Motor neuron (in vitro differentiated cells): ENCODE measurements around the gene KCNQ2. TPM values are rescaled to one million over a fixed set of nuclear protein-coding genes. Genes with fewer than 3 reads are reported as not detected.
A peak's percentile ranks its signal among the peaks of the same experiment; 100 is the strongest.

Experiments used
- ATAC-seq, 8 experiments: fragments of 200-7000 bp; cut with Tn5 transposase; replicated peaks in 6 of 8; 2 replicates each; pipeline ENCODE4 v1.8.0; 2021; ENCODE audit warnings: mild to moderate bottlenecking in 8 of 8, moderate library complexity in 8 of 8
- H3K27ac ChIP-seq, 2 donors: fragments of 250-450 bp; sonication (Bioruptor Pico); 2 replicates each; pipeline ENCODE4 v1.9.0; 2021; ENCODE audit warnings: antibody characterized with exemption in 2 of 2, mild to moderate bottlenecking in 2 of 2, moderate library complexity in 1 of 2
- H3K4me1 ChIP-seq, 2 donors: fragments of 250-450 bp; sonication (Bioruptor Pico); replicated peaks in 1 of 2; 2 replicates each; pipeline ENCODE4 v1.6.1; 2021; ENCODE audit warnings: antibody characterized with exemption in 2 of 2, mild to moderate bottlenecking in 2 of 2, moderate library complexity in 1 of 2
- H3K4me3 ChIP-seq, 5 donors: fragments of 250-450 bp; sonication (Bioruptor Pico); 2 replicates each; pipeline ENCODE4 v1.9.0; 2021; ENCODE audit warnings: antibody characterized with exemption in 5 of 5, mild to moderate bottlenecking in 5 of 5, moderate library complexity in 4 of 5
- WGBS, 10 experiments: fragments of 450-650 bp; shearing (Covaris generic); methylation state at CpG; one replicate each; pipeline ENCODE4 v1.0.0; 2022; 5-methylcytosine and 5-hydroxymethylcytosine counted together
- in situ Hi-C, 9 experiments: fragments of 400-800 bp; cut with MboI; loops; one replicate each; pipeline ENCODE4 v1.15.0; 2021; ENCODE audit warnings: low sequenced_read_pairs in 9 of 9, low pct_unique_long_range_greater_than_20kb in 2 of 9; ENCODE audit not compliant: unreplicated experiment in 9 of 9
- total RNA-seq, 8 experiments: library from RNA; unstranded; fragments of 300-600 nt; gene quantifications; 2 replicates each; pipeline versions ENCODE4 v1.2.3 to v1.2.4, GENCODE V29; 2022

Gene KCNQ2
- total RNA-seq, 8 experiments from 2014 or later, result 0.18 to 124 (median 58.4) TPM

DNA sequence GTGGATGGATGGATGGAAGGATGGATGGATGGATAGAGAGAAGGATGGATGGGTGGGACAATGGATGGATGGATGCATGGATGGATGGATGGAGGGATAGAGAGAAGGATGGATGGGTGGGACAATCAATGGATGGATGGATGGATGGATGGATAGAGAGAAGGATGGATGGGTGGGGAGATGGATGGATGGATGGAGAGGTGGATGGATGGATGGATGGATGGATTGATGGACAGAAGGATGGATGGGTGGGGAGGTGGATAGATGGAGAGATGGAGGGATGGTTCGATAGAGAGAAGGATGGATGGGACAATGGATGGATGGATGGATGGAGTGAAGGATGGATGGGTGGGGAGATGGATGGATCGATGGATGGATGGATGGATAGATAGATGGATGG lies 20.1 kb upstream of the KCNQ2 start:
- ATAC-seq, result no peak
- 17 to 92% (median 40%) methylated on average over 1 to 2 of the region's 2 CpGs; no CpG with 5 or more reads in 3 of the 10 experiments for WGBS, 10 experiments
- peaks cover 30 to 33% of the 10 kb centered on the region in 2 donors for H3K4me1 ChIP-seq
- in situ Hi-C loops, result no loop called here
- H3K27ac ChIP-seq, result no peak overlapping the region
- H3K4me3 ChIP-seq, result no peak overlapping the region

DNA sequence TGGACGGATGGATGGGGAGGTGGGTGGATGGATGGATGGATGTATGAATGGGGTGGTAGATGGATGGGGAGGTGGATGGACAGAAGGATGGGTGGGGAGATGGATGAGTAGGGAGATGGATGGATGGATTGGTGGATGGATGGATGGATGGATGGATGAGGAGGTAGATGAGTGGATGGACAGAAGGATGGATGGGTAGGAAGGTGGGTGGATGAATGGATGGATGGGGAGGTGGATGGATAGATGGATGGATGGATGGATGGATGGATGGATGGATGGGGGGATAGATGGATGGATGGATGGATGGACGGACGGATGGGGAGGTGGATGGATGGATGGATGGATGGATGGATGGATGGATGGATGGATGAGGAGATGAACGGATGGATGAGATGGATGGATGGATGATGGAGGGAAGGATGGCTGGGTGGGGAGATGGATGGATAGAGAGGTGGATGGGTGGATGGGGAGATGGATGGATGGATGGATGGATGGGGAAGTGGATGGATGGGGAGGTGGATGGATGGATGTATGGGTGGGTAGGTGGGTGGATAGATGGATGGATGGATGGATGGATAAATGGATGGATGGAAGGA lies 19.3 kb upstream of the KCNQ2 start:
- ATAC-seq, result no peak
- H3K4me3 ChIP-seq, result no peak overlapping the region
- WGBS, 10 experiments, result 0 to 80% (median 24%) methylated on average over 1 to 3 of the region's 4 CpGs; no CpG with 5 or more reads in 3 of the 10 experiments
- in situ Hi-C loops, result no loop called here
- peaks cover 22 to 29% of the 10 kb centered on the region in 2 donors for H3K4me1 ChIP-seq
- H3K27ac ChIP-seq, result no peak overlapping the region

DNA sequence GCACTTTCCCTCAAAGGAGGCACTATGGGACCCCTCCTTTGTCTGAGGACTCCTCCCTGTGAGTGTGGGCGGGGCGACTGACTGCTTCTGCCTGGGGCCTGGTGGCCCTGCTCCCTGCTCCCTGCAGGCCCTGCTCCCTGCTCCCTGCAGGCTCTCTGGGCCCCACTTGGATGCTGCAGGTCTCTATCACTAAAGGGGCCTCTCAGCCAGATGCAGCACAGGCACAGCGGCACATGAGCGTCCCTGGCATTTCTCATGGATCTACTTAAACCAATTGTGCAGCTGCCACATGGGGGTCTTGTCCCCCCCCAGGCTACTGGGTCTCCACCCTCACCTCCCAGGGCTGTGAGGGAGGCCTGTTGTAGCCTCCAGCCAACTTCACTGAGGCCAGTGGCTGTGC lies 18.6 kb upstream of the KCNQ2 start:
- H3K4me1 ChIP-seq, result peaks cover 15 to 22% of the 10 kb centered on the region in 2 donors
- no CpG with 5 or more reads among the region's 4 CpGs for WGBS, 10 experiments
- in situ Hi-C loops, result no loop called here
- H3K4me3 ChIP-seq, result no peak overlapping the region
- no peak for ATAC-seq
- H3K27ac ChIP-seq, result no peak overlapping the region

DNA sequence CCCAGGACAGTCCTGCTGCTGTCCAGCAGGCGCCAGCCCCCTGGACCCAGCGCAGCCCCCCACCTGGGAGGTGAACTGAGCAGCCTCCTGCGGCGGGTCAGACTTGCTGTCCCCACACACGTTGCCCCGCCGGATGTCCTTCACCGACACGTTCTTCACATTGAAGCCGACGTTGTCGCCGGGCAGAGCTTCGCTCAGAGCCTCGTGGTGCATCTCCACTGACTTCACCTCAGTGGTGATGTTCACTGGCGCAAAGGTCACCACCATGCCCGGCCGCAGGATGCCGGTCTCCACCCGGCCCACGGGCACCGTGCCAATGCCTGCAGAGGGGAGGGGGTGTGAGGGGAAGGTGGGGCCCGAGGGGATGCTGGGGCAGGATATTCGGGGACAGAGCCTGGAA lies 18.0 kb upstream of the KCNQ2 start:
- in situ Hi-C loops, result no loop called here
- ATAC-seq, result no peak
- no peak overlapping the region for H3K4me3 ChIP-seq
- H3K4me1 ChIP-seq, result peaks cover 12 to 18% of the 10 kb centered on the region in 2 donors
- H3K27ac ChIP-seq, result no peak overlapping the region
- WGBS, 10 experiments, result 80% methylated on average over 2 of the region's 24 CpGs; no CpG with 5 or more reads in 9 of the 10 experiments

DNA sequence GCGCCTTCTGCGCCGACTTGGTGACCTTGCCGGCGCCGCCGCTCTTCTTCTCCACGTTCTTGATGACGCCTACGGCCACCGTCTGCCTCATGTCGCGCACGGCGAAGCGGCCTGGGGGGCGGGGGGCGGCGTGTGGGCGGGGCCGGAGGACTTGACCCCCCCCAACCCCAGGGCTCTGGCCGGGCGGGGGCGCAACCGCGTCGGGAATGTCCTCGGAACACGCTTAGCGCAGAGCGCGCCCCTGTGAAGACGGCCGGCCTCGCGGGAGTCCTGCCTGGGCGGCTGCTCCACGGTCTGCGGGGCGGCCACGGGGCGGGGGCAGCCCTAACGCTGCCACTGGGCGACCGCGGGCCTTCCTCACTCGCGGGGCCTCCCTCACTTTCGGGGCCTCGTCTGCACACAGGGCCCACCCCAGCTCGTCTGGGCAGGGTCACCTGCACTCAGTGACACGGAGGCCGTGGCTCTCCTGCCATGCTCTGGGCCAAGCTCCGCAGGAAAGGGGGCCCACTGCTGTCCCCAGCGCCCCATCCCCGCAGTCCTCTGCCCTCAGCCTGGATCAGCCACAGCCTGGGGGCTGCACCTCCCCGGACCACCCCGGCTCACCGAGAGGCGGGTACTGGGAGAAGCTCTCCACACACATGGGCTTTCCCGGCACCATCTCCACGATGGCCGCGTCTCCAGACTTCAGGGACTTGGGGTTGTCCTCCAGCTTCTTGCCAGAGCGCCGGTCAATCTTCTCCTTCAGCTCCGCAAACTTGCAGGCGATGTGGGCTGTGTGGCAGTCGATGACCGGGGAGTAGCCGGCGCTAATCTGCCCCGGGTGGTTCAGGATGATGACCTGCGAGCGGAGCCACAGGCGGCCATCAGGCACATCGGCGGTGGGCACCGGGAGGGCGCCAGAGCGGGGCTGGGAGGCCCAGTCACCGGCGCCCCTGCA lies 16.1 kb upstream of the KCNQ2 start:
- peaks cover 20 to 31% of the 10 kb centered on the region in 2 donors for H3K4me1 ChIP-seq
- 39 to 67% (median 54%) methylated on average over 6 to 10 of the region's 83 CpGs; no CpG with 5 or more reads in 7 of the 10 experiments for WGBS, 10 experiments
- H3K4me3 ChIP-seq, result peak overlapping the region in 1 of 5 donors; percentile 5
- ATAC-seq, result peak in 7 of 8 experiments; percentile 12 to 80 (median 72)
- in situ Hi-C loops, result no loop called here
- peak overlapping the region in 1 of 2 donors; percentile 71 for H3K27ac ChIP-seq

DNA sequence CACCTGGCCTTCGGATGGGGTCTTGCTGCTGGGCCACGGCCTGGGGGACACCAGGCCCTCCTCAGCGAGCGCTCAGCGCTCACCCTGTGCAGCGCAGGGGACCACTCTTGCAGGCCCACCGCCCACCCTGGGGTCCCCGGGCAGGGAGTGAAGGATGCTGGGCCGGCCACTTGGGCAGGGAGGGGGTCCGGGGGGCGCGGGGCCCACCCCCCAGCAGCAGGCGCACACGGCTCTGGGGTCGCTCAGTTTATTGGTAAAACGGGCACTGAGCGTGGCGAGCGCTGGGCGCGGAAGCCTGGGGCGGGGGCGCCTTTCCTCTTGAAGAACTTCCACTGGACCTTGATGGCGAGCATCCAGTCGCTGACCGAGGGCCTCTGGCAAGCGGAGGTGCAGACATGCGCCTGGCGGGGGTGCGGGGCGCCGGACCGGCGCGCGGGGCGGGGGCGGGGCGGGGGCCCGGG lies 15.4 kb upstream of the KCNQ2 start:
- Histone ChIP-seq H3K4me1 (peaks cover 26 to 38% of the 10 kb centered on the region in 2 donors), H3K4me3 (no peak overlapping the region), H3K27ac (peak overlapping the region in 1 of 2 donors; percentile 11)
- in situ Hi-C loops, result no loop called here
- WGBS, 10 experiments, result no CpG with 5 or more reads among the region's 40 CpGs
- ATAC-seq, result peak in 1 of 8 experiments; percentile 1

DNA sequence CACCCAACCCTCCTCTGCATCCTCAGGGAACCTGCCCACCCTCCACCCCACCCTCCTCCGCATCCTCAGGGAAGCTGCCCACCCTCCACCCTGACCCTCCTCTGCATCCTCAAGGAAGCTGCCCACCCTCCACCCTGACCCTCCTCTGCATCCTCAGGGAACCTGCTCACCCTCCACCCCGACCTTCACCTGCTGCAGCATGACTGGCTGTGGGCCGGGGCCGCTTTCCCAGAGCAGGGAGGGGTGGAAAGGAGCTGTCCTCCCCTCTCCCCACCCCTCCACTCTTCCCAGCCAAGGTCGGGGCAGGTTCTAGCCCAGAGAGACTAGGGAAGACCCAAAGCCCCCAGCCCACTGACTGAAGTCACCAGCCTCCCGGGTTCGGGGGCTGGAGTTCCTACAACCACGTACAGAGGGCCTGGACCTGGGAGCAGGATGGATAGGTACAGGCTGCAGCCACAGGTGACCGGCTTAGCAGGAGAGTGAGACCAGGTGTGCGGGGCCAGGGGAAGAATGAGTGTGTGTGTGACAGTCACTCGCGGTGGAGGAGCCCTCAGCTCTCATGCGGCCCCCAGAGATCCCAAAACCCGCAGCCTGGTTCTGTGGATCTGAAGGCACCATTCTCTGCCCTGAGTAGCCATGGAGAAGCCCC lies 14.8 kb upstream of the KCNQ2 start:
- in situ Hi-C loops, result no loop called here
- Histone ChIP-seq H3K4me3 (no peak overlapping the region), H3K4me1 (peaks cover 32 to 44% of the 10 kb centered on the region in 2 donors), H3K27ac (no peak overlapping the region)
- WGBS, 10 experiments, result 0 to 100% (median 40%) methylated on average over 1 to 4 of the region's 14 CpGs; no CpG with 5 or more reads in 5 of the 10 experiments
- ATAC-seq, result no peak

DNA sequence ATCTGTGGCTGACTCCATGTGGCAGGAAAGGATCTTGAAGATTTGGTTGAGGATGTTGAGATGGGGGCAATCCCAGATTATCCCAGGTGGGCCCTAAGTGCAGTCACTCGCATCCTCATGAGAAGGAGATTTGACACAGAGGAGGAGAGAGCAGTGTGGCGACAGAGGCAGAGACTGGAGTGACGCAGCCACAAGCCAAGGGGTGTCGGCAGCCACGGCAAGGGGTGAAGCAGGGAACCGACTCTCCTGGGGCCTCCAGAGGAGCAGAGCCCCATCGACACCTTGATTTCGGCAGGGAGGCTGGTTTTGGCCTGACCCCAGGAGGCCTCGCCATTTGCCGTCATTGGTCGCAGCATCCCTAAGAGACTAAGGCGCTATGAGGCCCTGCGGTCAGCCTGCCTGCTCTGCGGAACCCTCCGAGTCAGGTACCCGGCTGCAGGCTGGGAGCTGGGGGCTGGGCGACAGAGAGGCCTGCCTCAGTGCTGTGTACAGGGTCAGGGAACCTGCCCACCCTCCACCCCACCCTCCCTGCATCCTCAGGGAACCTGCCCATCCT lies 13.9 kb upstream of the KCNQ2 start:
- Histone ChIP-seq H3K4me3 (no peak overlapping the region), H3K4me1 (peaks cover 34 to 51% of the 10 kb centered on the region in 2 donors), H3K27ac (no peak overlapping the region)
- ATAC-seq, result no peak
- in situ Hi-C loops, result no loop called here
- 55 to 100% (median 85%) methylated on average over 1 to 4 of the region's 17 CpGs; no CpG with 5 or more reads in 6 of the 10 experiments for WGBS, 10 experiments

DNA sequence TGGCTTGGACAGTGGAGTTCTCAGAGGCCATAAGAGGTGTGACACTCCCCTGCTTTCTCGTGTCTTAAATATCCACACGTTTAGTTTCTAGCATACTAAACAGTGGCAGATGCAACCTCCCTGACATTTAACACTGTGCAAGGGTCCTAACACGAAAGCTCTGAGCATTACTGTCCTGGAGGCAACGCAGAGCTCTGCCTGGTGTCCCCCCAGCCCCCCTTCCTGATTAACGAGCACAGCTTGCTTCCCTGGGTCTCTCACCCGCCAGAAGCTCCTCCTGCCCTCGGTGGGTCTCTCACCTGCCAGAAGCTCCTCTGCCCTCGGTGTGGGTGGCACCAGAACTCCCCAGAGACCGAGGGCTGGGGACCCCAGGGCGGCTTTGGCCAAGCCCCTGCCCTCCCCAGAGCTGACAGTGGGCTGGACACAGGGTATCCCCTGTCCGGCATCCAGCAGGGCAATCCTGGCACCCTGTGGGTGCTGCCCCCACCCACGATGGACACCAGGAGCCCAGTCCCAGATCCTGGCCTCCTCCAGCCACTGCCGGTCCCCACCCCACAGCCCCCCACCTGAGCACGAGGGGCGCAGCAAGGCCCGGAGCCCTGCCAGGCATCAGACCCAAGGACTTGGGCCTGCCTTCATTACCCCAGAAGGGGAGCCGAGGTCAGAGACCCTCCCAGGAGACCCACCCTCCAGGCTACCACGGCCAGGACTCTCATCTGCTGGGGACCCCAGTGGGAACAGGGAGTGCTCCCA lies 12.4 kb upstream of the KCNQ2 start:
- H3K4me1 ChIP-seq, result peaks cover 34 to 51% of the 10 kb centered on the region in 2 donors
- peak overlapping the region in 1 of 2 donors; percentile 5 for H3K27ac ChIP-seq
- 20 to 69% (median 43%) methylated on average over 1 to 8 of the region's 18 CpGs; no CpG with 5 or more reads in 6 of the 10 experiments for WGBS, 10 experiments
- in situ Hi-C loops, result no loop called here
- ATAC-seq, result no peak
- no peak overlapping the region for H3K4me3 ChIP-seq

DNA sequence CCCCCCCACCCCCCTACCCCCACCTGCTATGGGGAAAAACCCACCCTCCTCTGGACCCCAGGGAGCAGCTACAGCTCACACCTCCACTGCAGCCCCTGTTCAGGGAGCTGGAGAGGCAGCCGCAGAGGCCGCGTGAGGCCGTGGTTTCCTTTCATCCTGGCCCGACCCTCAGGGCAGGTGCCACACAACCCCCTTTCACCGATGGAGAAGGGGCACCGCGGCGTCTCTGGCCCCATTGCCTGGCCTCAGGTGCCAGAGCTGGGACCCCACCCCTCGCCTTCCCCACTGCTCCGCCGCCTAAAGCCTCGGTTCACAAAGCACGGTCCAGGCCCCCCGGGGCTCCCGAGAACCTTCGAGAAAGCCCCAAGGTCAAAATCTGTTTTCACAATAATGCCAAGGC lies 11.8 kb upstream of the KCNQ2 start:
- Histone ChIP-seq H3K4me1 (peaks cover 34 to 50% of the 10 kb centered on the region in 2 donors), H3K4me3 (no peak overlapping the region), H3K27ac (peak overlapping the region in 1 of 2 donors; percentile 5)
- in situ Hi-C loops, result no loop called here
- WGBS, 10 experiments, result 70% methylated on average over 2 to 3 of the region's 17 CpGs; no CpG with 5 or more reads in 8 of the 10 experiments
- ATAC-seq, result no peak

DNA sequence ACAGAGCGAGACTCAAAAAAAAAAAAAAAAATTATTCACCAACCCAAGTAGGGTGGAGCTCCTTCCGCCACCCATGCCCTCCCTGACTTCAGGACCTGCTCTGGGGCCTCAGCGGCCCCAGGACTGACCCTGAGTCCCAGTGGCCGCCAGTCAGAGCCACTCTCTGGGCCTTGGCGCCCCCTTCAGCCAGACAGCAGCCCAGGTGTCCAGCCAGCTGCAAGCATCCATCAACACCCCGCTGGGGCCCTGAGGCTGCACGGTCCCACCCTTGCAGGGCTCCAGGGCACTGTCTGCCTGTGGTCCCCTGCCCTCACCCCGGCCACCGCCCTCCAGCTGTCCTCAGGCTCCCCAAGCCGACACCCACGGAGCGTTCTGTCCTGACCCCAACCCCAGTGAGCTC lies 11.4 kb upstream of the KCNQ2 start:
- in situ Hi-C loops, result no loop called here
- Histone ChIP-seq H3K4me3 (no peak overlapping the region), H3K27ac (no peak overlapping the region), H3K4me1 (peaks cover 32 to 46% of the 10 kb centered on the region in 2 donors)
- peak in 4 of 8 experiments; percentile 1 to 46 (median 40) for ATAC-seq
- 70 to 100% (median 100%) methylated on average over 1 to 2 of the region's 12 CpGs; no CpG with 5 or more reads in 7 of the 10 experiments for WGBS, 10 experiments

DNA sequence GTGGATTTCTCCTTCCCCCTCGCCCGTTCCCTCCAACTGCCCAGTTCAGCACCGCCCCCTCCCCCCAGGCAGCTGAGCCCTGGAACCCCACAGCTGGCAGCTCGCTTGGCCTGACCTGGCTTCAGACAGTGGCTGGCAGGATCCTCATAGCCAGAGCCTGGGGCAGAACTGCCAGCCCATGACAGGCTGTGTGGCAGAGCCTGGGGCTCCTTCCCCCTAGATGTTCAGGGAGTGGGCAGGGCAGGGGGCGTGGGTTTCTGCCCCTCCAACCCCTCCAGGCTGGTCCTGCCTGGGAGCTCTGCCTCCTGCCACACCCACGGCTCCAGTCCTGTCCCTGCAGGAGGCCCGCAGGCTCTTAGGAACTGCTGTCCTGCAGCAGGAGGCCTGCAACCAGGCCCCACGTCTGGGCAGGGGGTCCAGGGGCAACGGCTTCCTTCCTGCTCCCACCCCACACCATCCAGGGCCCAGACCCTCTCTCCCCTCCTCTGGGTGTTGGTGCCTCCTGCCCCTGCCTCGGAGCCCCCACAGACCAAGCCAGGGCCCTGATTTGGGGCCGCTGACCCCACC lies 9.6 kb upstream of the KCNQ2 start:
- Histone ChIP-seq H3K27ac (peak overlapping the region in 1 of 2 donors; percentile 6), H3K4me3 (no peak overlapping the region), H3K4me1 (peaks cover 33 to 36% of the 10 kb centered on the region in 2 donors)
- in situ Hi-C loops, result no loop called here
- WGBS, 10 experiments, result 20 to 60% (median 45%) methylated on average over 1 to 3 of the region's 11 CpGs; no CpG with 5 or more reads in 6 of the 10 experiments
- peak in 3 of 8 experiments; percentile 1 to 12 (median 2) for ATAC-seq
